ENCODE measurements around the gene PLAU. TPM values are rescaled to one million over a fixed set of nuclear protein-coding genes. Genes with fewer than 3 reads are reported as not detected.

PLAU gene
- total RNA-seq, result 1 to 10 TPM; 3.5 to 7.1 TPM
- long read RNA-seq, partial matches to known transcripts, result 3 of 7 reads
- long read RNA-seq, other reads (novel, unspliced or antisense), result 3 of 7 reads

- peak; percentile 58 for ATAC-seq
- intact Hi-C loops (cut with DNase I, micrococcal nuclease), result no loop called here
- DNase-seq, result peak in 1 of 2 donors; percentile 61
These were observed at the start of gene PLAU for GRCh38 chr10:73910764-73911552. Gene PLAU (plus strand): TSS chr10:73911132. CDS start chr10:73911556, 424 bp downstream.

- DNase-seq, result no peak
- no peak for ATAC-seq
- intact Hi-C loops (cut with DNase I, micrococcal nuclease), result no loop called here
These were observed 48.9 kb upstream of the PLAU start for GRCh38 chr10:73862011-73862410.

- intact Hi-C loops (cut with DNase I, micrococcal nuclease), result no loop called here
- no peak for DNase-seq
- ATAC-seq, result no peak
These were observed 47.7 kb upstream of the PLAU start for GRCh38 chr10:73863039-73863817.

- ATAC-seq, result no peak
- intact Hi-C loops (cut with DNase I, micrococcal nuclease), result no loop called here
These were observed 46.7 kb upstream of the PLAU start for GRCh38 chr10:73864229-73864628.

GRCh38 chr10:73865107-73865458 is 45.8 kb upstream of the PLAU start:
- intact Hi-C loops (cut with DNase I, micrococcal nuclease), result no loop called here
- DNase-seq (no peak), ATAC-seq (no peak)

More at GRCh38 chr10:73864229-73864628, 46.7 kb upstream of the PLAU start:
- no peak for DNase-seq

GRCh38 chr10:73865459-73866442 is 45.2 kb upstream of the PLAU start:
- peak; percentile 62 to 64 for DNase-seq
- peak; percentile 89 for ATAC-seq
- intact Hi-C loops (cut with DNase I, micrococcal nuclease), result no loop called here

GRCh38 chr10:73866621-73867020 is 44.3 kb upstream of the PLAU start:
- DNase-seq (no peak), ATAC-seq (no peak)
- intact Hi-C loops (cut with DNase I, micrococcal nuclease), result no loop called here

- intact Hi-C loops (cut with DNase I, micrococcal nuclease), result no loop called here
- DNase-seq (no peak), ATAC-seq (no peak)
These were observed 43.7 kb upstream of the PLAU start for GRCh38 chr10:73867126-73867807.

GRCh38 chr10:73867871-73868631 is 42.9 kb upstream of the PLAU start:
- ATAC-seq (no peak), DNase-seq (no peak)
- intact Hi-C loops (cut with DNase I, micrococcal nuclease), result no loop called here

- DNase-seq (no peak), ATAC-seq (no peak)
- intact Hi-C loops (cut with DNase I, micrococcal nuclease), result no loop called here
These were observed 42.2 kb upstream of the PLAU start for GRCh38 chr10:73868655-73869195.

- ATAC-seq, result peak; percentile 79
- DNase-seq, result peak; percentile 62 to 82
- intact Hi-C loops (cut with DNase I, micrococcal nuclease), result no loop called here
These were observed 39.4 kb upstream of the PLAU start for GRCh38 chr10:73871295-73872189.

- ATAC-seq (peak; percentile 7), DNase-seq (no peak)
- intact Hi-C loops (cut with DNase I, micrococcal nuclease), result no loop called here
These were observed 38.7 kb upstream of the PLAU start for GRCh38 chr10:73872190-73872710.

GRCh38 chr10:73873142-73873837 is 37.6 kb upstream of the PLAU start:
- no peak for DNase-seq
- intact Hi-C loops (cut with DNase I, micrococcal nuclease), result no loop called here
- no peak for ATAC-seq

GRCh38 chr10:73873838-73874215 is 37.1 kb upstream of the PLAU start:
- intact Hi-C loops (cut with DNase I, micrococcal nuclease), result no loop called here
- DNase-seq (no peak), ATAC-seq (no peak)

- peak; percentile 83 to 88 for DNase-seq
- peak; percentile 74 for ATAC-seq
- intact Hi-C loops (cut with DNase I, micrococcal nuclease), result no loop called here
These were observed 36.4 kb upstream of the PLAU start, which contains the start of gene CAMK2G for GRCh38 chr10:73874267-73875138. Gene CAMK2G (minus strand): TSS chr10:73874555. CDS start chr10:73874461, 94 bp downstream.
